Measurements from ENCODE around the gene THRB.

The THRB gene

GRCh38 chr3:24388159-24388558, 106.5 kb downstream of the THRB start:
- Histone ChIP-seq H3K36me3 (ENCODE audit: control insufficient read depth, insufficient read depth, low read length) (no peaks in the 10 kb centered on the region), H3K27me3 (replicated peaks; ENCODE audit: control insufficient read depth, insufficient read depth, low read length) (no peaks in the 10 kb centered on the region), H3K4me3 (replicated peaks; ENCODE audit: low read depth, low read length) (no peak overlapping the region)
- no peak for TF ChIP-seq CTCF (IDR thresholded peaks at IDR 0.05; ENCODE audit: insufficient read depth, low read length, poor library complexity, severe bottlenecking)
- no peak for DNase-seq (ENCODE audit: extremely low read depth, insufficient read length)

GRCh38 chr3:24387493-24387892, 107.2 kb downstream of the THRB start:
- DNase-seq (ENCODE audit: extremely low read depth, insufficient read length): no peak
- H3K4me3 ChIP-seq (replicated peaks; ENCODE audit: low read depth, low read length): no peak overlapping the region
- no peaks in the 10 kb centered on the region for H3K27me3 ChIP-seq (replicated peaks; ENCODE audit: control insufficient read depth, insufficient read depth, low read length)
- H3K36me3 ChIP-seq (ENCODE audit: control insufficient read depth, insufficient read depth, low read length): no peaks in the 10 kb centered on the region
- no peak for TF ChIP-seq CTCF (IDR thresholded peaks at IDR 0.05; ENCODE audit: insufficient read depth, low read length, poor library complexity, severe bottlenecking)

GRCh38 chr3:24387000-24387399, 107.7 kb downstream of the THRB start:
- Histone ChIP-seq H3K36me3 (ENCODE audit: control insufficient read depth, insufficient read depth, low read length) (no peaks in the 10 kb centered on the region), H3K27me3 (replicated peaks; ENCODE audit: control insufficient read depth, insufficient read depth, low read length) (no peaks in the 10 kb centered on the region), H3K4me3 (replicated peaks; ENCODE audit: low read depth, low read length) (no peak overlapping the region)
- no peak for TF ChIP-seq CTCF (IDR thresholded peaks at IDR 0.05; ENCODE audit: insufficient read depth, low read length, poor library complexity, severe bottlenecking)
- DNase-seq (ENCODE audit: extremely low read depth, insufficient read length): no peak

GRCh38 chr3:24386458-24386857, 108.2 kb downstream of the THRB start:
- no peak overlapping the region for H3K4me3 ChIP-seq (replicated peaks; ENCODE audit: low read depth, low read length)
- H3K36me3 ChIP-seq (ENCODE audit: control insufficient read depth, insufficient read depth, low read length): no peaks in the 10 kb centered on the region
- no peaks in the 10 kb centered on the region for H3K27me3 ChIP-seq (replicated peaks; ENCODE audit: control insufficient read depth, insufficient read depth, low read length)
- no peak for TF ChIP-seq CTCF (IDR thresholded peaks at IDR 0.05; ENCODE audit: insufficient read depth, low read length, poor library complexity, severe bottlenecking)
- no peak for DNase-seq (ENCODE audit: extremely low read depth, insufficient read length)

- no peak overlapping the region for H3K4me3 ChIP-seq (replicated peaks; ENCODE audit: low read depth, low read length)
- no peak for DNase-seq (ENCODE audit: extremely low read depth, insufficient read length)
- no peaks in the 10 kb centered on the region for H3K27me3 ChIP-seq (replicated peaks; ENCODE audit: control insufficient read depth, insufficient read depth, low read length)
- no peak for TF ChIP-seq CTCF (IDR thresholded peaks at IDR 0.05; ENCODE audit: insufficient read depth, low read length, poor library complexity, severe bottlenecking)
- H3K36me3 ChIP-seq (ENCODE audit: control insufficient read depth, insufficient read depth, low read length): no peaks in the 10 kb centered on the region
Measured at GRCh38 chr3:24385012-24385615, 109.5 kb downstream of the THRB start.

GRCh38 chr3:24382647-24383046, 112.0 kb downstream of the THRB start:
- no peak for DNase-seq (ENCODE audit: extremely low read depth, insufficient read length)
- TF ChIP-seq CTCF (IDR thresholded peaks at IDR 0.05; ENCODE audit: insufficient read depth, low read length, poor library complexity, severe bottlenecking): no peak
- Histone ChIP-seq H3K4me3 (replicated peaks; ENCODE audit: low read depth, low read length) (no peak overlapping the region), H3K27me3 (replicated peaks; ENCODE audit: control insufficient read depth, insufficient read depth, low read length) (no peaks in the 10 kb centered on the region), H3K36me3 (ENCODE audit: control insufficient read depth, insufficient read depth, low read length) (no peaks in the 10 kb centered on the region)

Data from GM06990 (cell line).